Colon (tissue), 2 donors: Measurements from ENCODE around the gene FAM174C.

Experiments used
- FAIRE-seq: peaks from 2 replicates; lab custom pipeline; 2012; peaks lifted over from hg19 to GRCh38; lab: Jason Lieb, UNC
- donor health status: control.
- donor health status: control.

Gene FAM174C

DNA sequence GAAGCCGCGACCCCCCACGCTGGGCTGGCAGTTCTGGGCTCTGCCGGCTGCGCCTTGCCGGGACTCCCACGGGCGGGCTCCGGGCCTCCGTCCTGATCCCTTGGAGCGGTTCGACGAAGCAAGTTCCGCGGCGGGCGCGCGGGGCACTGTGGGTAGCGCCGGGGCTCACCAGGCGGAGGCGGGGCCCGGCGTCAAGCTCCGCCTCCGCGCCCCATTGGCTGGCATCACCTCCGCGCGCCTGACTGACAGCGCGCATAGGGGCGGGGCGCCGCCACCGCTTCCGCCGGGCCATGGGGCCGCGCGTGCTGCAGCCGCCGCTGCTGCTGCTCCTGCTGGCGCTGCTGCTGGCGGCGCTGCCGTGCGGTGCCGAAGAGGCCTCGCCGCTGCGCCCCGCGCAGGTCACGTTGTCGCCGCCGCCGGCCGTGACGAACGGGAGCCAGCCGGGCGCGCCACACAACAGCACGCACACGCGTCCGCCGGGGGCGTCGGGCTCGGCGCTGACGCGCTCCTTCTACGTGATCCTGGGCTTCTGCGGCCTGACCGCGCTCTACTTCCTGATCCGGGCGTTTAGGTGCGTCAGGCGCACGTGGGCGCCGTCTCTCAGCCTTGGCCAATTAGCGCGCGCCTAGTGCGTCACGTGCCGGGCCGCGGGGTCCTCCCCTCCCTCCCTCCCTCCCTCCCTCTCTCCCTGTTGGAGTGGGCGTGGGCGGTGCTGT lies at the start of gene FAM174C:
FAM174C (plus strand) TSS at position 271 of the 716 bp plus-strand sequence; CDS start at position 291, 20 bp downstream.
- no peak for FAIRE-seq

DNA sequence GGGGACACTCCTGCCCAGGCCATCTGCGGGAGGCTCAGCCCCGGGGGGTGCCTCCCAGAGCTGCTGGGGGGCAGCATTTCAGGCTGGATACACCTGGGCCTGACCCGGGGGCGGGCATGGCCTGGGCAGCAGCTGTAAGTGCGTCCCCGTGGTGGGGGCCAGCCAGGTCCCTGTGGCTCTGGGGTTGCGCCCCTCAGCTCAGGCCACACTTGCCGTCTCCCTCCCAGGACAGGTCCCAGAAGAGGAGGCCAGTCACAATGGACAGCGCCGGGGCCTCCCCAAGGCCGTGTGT lies 49.2 kb upstream of the FAM174C start:
- no peak for FAIRE-seq

DNA sequence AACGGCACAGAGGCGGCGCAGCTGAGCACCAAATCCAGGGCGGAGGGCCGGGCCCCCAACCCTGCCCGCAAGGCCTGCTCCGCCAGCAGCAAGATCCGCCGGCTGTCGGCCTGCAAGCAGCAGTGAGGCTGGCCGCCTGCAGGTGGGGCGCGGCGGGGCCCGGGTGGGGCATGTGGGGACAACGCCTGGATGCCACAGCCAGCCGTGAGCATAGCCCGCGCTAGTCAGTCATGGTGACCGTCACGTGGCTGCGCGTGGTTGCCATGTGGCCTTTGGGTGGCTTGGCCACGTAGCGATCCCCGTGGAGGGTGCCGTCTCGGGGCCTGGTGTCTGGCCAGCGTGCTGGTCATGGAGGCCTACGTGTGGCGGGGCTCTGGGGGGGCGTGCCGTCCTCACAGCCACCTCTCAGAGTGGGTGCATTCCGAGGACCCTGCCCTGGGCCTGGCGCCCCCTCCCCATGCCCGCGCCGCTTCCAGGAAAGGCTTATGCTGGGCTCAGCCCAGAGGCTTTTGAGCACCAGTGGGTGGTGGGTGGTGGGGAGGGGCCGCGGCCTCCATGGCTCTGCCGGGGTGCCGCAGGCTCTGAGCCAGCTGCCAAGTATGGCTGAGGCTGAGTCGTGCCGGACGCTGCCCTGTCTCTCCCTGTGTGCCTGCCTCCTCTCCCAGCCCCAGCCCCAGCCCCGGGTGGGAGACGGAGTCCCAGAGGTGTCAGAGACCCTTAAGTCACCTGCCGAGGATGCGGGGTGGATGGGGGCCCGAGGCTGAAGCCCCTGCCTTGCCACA lies 48.6 kb upstream of the FAM174C start:
- FAIRE-seq: no peak

DNA sequence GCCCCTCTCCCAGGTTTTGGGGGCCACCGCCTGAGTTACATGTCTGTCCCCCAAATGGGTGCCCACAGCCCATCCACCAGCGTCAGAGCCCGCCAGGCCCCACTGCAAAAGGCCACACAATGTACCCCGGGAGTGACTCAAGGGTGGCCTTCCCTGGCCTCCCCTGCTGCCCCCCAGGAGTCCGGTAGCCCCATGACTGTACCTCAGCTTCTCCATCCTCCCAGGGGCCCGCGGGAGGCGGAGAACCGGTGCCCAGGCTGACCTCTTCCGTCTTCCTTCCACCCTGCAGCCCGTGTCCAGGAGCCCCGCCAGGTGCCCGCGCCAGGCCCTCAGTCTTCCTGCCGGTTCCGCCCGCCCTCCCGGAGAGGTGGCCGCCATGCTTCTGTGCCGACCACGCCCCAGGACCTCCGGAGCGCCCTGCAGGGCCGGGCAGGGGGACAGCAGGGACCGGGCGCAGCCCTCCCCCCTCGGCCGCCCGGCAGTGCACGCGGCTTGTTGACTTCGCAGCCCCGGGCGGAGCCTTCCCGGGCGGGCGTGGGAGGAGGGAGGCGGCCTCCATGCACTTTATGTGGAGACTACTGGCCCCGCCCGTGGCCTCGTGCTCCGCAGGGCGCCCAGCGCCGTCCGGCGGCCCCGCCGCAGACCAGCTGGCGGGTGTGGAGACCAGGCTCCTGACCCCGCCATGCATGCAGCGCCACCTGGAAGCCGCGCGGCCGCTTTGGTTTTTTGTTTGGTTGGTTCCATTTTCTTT lies 47.9 kb upstream of the FAM174C start:
- no peak for FAIRE-seq

DNA sequence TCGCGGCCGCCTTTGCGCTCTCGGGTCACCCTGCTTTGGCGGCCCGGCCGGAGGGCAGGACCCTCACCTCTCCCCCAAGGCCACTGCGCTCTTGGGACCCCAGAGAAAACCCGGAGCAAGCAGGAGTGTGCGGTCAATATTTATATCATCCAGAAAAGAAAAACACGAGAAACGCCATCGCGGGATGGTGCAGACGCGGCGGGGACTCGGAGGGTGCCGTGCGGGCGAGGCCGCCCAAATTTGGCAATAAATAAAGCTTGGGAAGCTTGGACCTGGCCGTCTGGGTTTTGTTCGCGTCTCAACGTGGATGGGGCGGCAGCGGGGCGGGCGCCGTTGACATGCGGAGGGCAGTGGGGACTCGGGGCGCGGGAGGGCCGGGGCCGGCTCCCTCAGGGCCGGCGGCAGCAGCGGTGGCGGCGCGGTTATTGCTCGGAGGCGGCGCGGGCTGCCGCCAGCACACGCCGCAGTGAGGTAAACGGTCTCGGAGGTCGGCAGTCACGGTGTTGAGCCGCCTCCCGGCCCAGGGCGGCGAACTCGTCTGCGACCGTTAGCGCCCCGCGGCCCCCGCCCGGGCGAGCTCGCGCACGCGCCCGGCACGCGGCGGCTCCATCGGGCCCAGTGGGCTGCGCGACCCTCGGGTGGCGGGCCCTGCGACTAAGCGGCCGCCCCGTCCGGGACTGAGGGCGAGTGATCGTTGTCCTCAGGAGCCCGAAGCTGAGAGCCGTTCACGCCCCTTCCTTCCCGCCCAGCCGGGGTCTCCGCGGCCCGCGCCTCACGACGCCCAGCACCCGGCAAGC lies 47.0 kb upstream of the FAM174C start:
- FAIRE-seq: no peak

DNA sequence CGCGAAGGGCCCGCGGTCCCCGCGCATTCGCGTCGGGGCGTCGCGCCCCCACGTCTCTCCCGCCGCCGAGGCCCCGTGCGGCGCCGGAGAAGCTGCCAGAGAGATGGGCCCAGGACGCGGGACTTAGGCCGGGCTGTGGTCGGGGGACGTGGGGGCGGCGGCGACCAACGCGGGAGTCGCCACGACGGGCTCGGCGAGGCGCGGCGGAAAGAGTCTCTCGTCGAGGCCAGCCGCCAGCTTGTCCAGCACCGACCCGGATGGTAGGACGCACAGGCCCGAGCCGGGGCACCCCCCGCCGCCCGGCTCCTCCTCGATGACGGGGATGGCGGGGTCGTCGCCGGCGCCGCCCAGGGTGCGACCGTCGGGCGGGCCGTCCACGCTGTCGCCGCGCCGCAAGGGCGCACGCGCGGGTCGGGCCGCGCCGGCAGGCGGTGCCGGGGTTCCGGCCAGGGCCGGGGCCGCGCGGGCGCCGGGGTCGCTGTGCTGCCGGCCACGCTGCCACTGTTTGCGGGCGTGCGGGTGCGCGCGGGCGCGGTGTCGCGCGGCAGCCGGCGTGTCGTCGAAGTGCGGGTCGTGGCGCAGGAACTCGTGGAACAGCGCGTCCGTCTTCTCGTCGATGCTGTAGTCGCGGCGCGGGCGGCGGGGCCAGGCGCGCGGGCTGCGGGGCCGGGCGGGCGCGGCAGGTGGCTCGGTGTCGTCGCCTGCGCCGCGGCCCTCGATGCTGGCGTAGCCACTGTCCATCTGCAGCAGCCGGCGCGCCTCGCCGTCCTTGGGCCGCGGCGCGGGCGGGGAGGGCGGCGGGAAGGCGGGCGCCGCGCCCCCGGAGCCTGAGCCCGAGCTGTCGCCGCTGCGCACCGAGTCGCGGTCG lies 46.0 kb upstream of the FAM174C start:
- no peak for FAIRE-seq

DNA sequence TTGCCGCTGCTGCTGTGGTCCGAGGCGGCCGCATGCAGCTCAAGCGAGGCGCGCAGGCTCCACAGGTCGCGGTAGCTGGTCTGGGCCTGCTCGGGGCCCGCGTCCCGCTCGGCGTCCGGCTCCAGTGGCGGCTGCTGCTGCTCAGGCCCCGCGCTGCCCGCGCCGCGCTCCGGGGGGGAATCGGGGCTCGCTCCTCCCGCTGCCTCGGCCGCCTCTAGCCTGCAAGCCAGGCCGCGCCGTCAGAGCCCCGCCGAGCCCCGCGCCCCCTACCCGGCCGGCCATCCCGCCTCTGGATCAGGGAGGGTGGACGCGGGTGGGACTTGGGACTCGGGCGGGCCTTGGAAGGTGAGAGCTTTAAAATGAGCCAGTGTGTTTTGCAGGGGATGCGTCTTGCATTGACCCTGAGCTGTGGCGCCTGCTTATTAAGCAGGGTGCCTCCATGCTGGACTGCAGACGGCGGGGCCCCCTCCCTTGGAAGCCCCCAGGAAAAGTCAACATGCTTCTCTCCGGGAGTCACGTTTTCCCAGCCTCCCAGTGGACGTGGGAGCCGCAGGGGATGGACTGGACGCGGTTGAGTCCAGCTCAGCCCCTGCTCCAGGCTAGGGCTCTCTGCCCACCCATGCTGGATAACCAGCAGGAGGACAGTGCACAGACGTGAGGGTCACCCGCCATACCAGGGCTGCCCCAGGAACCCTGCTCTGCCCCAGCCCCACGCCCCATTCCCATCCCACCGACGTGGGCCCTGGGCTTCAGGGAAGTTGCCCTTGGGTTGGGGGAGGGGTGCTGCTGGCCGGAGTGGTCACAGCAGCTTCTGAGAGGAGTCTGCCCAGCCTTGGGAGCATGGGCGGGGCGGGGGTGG lies 45.2 kb upstream of the FAM174C start:
- no peak for FAIRE-seq

DNA sequence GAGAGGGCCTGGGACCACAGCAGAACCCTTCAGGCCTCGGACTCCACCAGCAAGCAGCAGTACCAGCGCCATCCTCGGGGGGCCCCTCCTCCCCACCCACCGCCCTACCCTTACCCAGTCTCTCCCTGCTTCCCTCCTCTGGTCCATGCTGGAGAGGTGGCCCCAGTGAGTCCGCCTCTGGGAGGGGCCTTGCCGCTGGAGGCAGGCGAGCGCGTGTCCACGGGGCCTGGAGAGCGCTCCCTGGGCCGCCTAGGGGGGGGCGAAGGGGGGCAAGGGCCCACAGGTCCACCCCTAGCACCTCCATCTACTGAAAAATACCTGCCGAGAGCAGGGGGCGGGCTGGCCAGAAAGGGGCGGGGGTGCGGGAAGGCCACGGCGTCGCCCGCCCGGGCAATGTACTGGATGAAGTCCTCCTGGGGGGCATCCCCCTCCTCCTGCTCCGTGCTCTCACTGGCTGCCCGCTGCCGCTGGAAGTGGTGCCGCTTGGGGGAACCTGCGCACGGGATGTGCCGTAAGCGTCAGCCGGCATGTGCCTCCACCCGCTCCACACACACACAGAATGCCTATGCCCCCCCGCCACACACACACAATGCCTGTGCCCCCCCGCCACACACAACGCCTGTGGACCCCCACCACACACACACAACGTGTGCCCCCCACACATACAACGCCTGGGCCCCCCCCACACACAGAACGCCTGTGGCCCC lies 44.4 kb upstream of the FAM174C start:
- FAIRE-seq: no peak

DNA sequence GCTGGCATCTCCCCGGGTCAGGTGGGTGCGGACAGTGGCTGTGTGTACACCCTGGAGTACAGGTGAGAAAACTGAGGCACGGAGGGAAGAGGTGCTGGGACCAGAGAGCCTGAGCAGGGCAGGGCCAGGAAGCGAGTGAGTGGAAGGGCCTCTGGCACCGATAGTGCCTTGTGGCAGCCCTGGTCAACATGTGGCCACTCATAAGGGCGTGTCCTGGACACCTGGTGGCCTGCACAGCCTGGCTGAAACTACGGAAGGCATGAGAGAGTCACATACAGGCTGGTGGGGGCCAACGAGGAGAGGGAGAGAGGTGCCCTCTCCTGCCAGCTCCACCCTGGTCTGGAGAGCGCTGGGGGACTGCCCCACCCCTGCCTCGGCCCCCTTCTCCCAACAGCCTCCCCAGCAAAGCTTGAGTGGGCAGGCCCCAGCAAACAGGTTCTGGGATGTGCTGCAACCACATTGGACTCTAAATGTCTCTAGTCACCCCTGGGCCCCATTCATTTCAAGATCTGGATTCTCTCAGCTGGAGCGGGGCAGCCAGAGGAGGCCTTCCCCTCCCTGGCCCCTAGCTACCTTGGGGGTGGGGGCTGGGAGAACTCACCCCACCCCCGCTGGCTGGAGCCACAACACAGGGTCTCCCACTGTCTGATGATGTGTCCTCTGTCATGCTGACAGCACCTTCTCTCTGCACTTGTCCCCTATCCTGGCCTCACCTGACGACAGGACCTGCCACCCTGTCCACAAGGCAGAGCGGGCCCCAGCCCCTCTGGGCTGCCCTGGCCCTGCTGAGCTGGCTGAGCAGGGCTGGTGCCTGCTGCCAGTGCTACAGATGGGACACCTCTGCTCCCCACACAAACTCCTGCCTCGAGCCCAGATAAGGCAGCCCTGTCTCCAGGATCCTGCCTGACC lies 43.3 kb upstream of the FAM174C start:
- FAIRE-seq: no peak

DNA sequence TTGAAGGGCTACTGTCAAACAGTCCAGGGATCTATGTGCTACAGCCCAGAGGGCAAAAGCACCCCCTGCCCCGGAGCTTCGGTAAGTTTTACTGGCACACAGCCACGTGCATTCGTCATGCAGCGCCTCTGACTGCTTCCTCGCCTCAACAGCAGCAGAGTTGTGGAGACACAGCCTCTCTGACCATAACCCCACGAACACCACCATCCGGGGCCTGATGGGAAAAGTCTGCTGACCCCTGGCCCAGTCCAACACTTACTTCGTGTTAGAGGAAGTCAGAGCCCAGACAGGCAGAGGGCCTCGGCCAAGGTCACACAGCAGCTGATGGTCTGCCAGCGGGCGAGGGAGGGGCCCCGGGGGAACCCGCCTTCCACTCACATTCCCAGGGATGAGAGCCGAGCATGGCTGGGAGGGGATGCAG lies 42.7 kb upstream of the FAM174C start:
- FAIRE-seq: no peak

DNA sequence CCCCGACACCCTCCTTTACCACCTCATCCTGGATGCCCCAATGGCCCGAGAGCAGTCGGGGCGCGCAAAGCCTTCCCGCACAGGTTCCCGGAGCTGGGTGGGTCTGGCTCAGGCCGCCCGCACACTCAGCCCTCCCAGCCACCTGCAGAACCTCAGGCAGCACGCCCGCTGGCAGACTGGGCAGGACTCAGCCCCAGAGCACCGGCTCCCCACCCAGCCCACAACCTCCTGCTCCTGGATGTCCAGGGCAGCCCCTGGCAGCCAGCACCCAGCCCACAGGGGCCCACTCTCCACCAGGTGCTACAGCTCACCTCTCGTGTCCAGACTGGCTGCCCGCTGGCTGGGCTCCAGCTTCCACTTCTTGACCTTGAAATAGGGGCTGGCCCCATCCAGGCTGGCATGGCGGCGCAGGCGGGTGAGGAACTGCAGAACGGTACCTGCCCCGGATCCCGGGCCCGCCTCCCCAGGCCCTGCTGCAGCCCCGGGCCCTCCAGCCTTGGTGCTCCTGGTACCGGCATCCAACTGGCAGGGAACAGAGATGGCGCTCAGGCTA lies 42.1 kb upstream of the FAM174C start:
- no peak for FAIRE-seq

DNA sequence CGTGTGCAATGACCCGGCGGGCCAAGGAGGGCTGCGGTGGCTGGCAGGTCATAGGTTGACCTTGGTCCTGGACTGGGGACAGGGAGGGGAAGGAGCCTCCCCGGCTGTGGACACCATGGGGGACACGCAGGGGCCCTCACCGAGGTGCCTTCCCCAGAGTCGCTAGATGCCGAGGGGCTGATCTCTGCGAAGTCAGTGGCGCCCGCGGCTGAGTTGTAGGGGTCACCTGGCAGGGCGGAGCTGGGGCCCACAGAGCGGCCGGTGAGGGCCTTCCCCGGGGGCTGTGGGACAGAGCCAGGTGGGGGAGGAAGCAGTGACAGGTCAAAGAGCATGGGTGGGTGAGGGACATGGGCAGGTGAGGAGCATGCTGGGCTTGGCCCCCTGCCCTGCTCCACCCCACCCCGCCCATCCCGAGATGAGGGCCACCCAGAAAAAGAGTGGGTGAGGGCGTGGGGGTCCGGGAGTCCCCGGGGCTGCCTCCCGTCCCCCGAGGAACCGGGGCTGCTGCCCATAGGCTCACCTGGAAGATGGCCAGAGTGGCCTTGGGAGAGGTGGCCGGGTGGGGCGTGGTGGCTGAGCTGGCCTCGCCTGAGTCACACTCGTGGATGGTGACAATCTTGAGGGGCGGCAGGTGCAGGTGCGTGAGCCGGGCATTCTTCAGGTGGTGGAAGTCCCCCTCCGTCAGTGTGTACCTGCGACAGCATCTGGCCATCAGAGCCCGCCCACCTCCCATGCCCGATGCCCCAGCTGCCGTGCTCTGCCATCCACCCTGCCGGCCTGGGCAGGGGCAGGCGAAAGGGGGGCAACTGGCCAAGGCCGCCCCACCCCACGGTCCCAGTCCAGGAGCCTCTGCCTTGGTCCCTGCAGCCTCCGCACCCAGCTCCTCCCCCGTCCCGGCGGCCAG lies 41.0 kb upstream of the FAM174C start:
- no peak for FAIRE-seq

DNA sequence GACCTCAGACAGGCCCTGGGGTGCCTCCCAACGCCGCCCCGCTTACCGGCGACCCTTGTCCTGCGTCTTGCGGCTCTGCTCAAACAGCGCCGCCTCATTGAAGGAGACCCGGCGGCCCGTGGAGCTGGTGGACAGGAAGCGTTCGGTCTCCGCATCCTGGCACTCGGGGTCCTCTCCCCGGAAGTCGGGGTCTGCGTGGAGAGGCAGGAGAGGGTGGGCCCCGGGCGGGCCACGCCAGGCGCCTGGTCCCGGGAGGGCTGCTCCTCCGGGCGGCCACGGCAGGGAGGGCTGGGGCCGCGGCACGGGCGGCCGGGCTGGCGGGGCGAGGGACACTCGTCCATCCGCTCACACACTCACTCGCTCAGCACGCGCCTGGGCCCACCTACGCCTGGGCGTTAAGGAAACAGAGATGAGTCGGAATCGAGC lies 40.4 kb upstream of the FAM174C start:
- FAIRE-seq: no peak

DNA sequence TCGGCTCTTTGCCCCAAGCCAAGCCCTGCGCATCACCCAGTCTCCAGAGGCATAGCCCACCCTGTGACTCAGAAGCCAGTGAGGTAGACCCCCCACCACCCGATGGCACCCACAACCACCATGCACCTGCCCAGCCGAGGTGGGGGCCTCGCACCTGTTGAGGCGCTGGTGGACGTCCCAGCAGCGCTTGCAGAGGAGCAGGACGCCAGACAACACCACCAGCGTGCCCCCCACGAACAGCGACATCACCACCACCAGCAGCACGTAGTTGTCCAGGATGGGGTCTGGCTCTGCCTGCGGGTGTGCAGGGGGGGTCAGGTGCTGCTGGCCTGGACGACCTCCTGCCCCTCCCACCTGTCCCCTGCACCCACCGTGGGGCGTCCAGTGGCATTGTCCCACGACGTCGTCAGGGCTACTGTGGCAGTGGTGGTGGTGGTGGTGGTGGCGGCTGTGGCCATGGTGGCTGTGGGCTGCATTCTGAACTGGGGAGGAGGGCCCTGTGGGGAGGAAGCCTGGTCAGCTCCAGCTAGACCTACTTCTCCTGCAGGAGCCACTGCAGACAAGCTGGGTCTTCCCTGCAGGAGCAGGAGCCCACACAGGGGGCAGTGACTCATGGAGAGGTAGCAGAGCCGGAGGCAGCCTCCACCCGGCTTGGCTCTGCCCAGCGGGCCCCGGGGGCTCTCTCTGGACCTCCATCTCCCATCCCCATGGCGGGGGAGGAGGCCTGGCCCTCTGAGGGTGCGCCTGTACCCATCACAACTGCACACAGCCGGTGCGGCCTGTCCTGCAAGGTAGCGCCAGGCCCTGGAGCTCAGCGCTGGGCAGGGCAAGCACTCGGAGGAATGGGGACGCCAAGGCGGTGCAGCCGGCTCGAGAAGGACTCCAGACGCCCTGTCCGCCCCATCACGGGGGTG lies 39.4 kb upstream of the FAM174C start:
- no peak for FAIRE-seq

DNA sequence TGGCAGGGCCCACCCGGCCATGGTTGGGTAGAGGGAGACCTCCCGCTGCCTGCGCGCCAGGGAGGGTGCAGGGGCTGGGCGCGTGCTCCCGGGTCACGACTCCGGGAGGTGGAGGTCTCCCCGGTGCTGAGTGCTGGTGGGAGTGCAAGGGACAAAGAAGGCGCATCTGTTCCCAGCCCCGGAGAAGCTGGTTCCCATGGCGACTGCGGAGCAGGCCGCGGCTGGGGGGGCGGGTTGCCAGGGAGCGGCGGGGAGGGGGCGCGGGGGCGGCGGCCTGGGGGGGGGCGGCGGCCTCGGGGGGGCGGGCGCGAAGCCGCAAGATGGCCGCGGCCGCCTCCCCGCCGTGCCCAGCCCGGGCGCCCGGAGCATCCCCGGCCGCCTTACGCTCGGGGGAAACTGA lies 38.8 kb upstream of the FAM174C start:
- FAIRE-seq: no peak

DNA sequence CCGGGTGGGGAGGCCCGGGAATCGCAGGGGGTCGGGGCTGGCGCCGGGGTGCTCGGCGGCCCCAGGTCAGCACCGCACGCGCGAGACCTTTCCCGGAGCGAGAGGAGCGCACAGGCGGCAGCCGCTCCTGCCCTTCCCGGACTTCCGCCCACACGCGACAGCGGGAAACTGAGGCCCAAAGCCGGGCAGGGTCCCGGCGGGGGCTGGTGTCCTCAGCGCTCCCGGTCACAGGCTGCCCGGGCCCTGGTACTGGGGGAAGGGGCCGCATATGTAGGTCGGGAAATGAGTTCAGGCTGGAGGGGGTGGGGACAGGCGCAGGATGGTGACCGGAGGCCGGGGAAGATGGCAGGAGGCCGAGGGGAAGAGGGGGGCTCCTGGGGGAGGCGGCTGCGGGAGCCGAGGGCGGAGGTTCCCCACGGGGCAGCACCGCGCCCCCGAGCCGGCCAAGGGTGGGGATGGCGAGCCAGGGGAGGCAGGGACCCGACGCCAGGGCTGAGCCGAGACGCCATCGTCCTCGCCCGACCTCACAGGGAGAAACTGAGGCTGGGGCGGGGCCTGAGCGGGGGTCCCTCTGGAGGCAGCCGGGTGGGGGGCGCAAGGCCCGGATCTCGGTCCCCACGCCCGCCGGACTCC lies 38.2 kb upstream of the FAM174C start:
- FAIRE-seq: no peak
